Peyer's patch (tissue), 4 donors: ENCODE data around the gene PRMT2. TPM values are rescaled to one million over a fixed set of nuclear protein-coding genes. Genes with fewer than 3 reads are reported as not detected.
A peak's percentile ranks its signal among the peaks of the same experiment; 100 is the strongest.

Experiments
- DNase-seq, 3 donors: peaks; one replicate each; pipeline ENCODE4 v3.0.0-alpha.2; 2017 to 2019
- H3K27ac ChIP-seq, 4 donors: fragments of 200-600 bp; sonication (generic); one replicate each; pipeline ENCODE4 v1.5.1; 2016 to 2019
- H3K27me3 ChIP-seq, 2 donors: fragments of 200-600 bp; sonication (generic); one replicate each; pipeline ENCODE4 v1.5.1; 2019
- H3K36me3 ChIP-seq, 3 donors: fragments of 200-600 bp; sonication (generic); one replicate each; pipeline ENCODE4 v1.5.1; 2016 to 2019
- H3K4me1 ChIP-seq, 4 donors: fragments of 200-600 bp; sonication (generic); one replicate each; pipeline ENCODE4 v1.5.1; 2016 to 2019
- H3K4me3 ChIP-seq, 4 donors: fragments of 200-600 bp; sonication (generic); 1 replicate in 3 of 4; 2 replicates in 1 of 4; pipeline ENCODE4 v1.5.1; 2016 to 2019; ENCODE audit warnings: mild to moderate bottlenecking in 1 of 4
- H3K9me3 ChIP-seq, 4 donors: fragments of 200-600 bp; sonication (generic); one replicate each; pipeline ENCODE4 v1.5.1; 2016 to 2019; ENCODE audit warnings: mild to moderate bottlenecking in 1 of 4
- CTCF ChIP-seq, 6 experiments: fragments of 450-650 bp in 4 of 6; fragments of 200-600 bp in 2 of 6; sonication (generic) in 1 of 6; IDR thresholded peaks; one replicate each; pipeline ENCODE4 v1.5.1; 2017 to 2019; ENCODE audit warnings: antibody characterized with exemption in 6 of 6, mild to moderate bottlenecking in 3 of 6, moderate library complexity in 1 of 6
- POLR2A ChIP-seq, 2 donors: fragments of 450-650 bp; IDR thresholded peaks; one replicate each; pipeline ENCODE4 v1.5.1; 2017; ENCODE audit warnings: antibody characterized with exemption in 2 of 2, mild to moderate bottlenecking in 2 of 2, moderate library complexity in 2 of 2
- total RNA-seq, 4 donors: library from RNA; depleted of rRNA; stranded (reverse); fragments of >200 nt; gene quantifications; one replicate each; pipeline ENCODE4 v1.1.0, GENCODE V29; 2016

Gene PRMT2
- total RNA-seq, 4 donors from 2014 or later = 59.9 to 210 (median 95.0) TPM

GRCh38 chr21:46618738-46619379 is 16.6 kb upstream of the PRMT2 start:
- H3K4me1 ChIP-seq = peaks cover 0 to 7% (median 0%) of the 10 kb centered on the region in 4 donors
- no peak overlapping the region for H3K27ac ChIP-seq
- H3K36me3 ChIP-seq = no peaks in the 10 kb centered on the region
- TF ChIP-seq CTCF (IDR thresholded peaks at IDR 0.05) (no peak), POLR2A (IDR thresholded peaks at IDR 0.05) (no peak)
- no peaks in the 10 kb centered on the region for H3K9me3 ChIP-seq
- no peaks in the 10 kb centered on the region for H3K27me3 ChIP-seq
- DNase-seq = no peak
- no peak overlapping the region for H3K4me3 ChIP-seq

GRCh38 chr21:46619846-46620245 is 15.6 kb upstream of the PRMT2 start:
- no peak overlapping the region for H3K4me3 ChIP-seq
- DNase-seq = no peak
- H3K36me3 ChIP-seq = no peaks in the 10 kb centered on the region
- no peaks in the 10 kb centered on the region for H3K9me3 ChIP-seq
- H3K27ac ChIP-seq = no peak overlapping the region
- H3K4me1 ChIP-seq = peaks cover 0 to 7% (median 0%) of the 10 kb centered on the region in 4 donors
- TF ChIP-seq POLR2A (IDR thresholded peaks at IDR 0.05) (no peak), CTCF (IDR thresholded peaks at IDR 0.05) (no peak)
- no peaks in the 10 kb centered on the region for H3K27me3 ChIP-seq

GRCh38 chr21:46620846-46621245 is 14.6 kb upstream of the PRMT2 start:
- H3K4me3 ChIP-seq = no peak overlapping the region
- no peaks in the 10 kb centered on the region for H3K27me3 ChIP-seq
- peaks cover 0 to 7% (median 3%) of the 10 kb centered on the region in 4 donors for H3K9me3 ChIP-seq
- no peaks in the 10 kb centered on the region for H3K36me3 ChIP-seq
- TF ChIP-seq CTCF (IDR thresholded peaks at IDR 0.05) = no peak
- TF ChIP-seq POLR2A (IDR thresholded peaks at IDR 0.05) = no peak
- H3K27ac ChIP-seq = peak overlapping the region in 2 of 4 donors; percentile 10 to 39
- peaks cover 0 to 7% (median 0%) of the 10 kb centered on the region in 4 donors for H3K4me1 ChIP-seq
- no peak for DNase-seq

GRCh38 chr21:46621457-46622182 is 13.9 kb upstream of the PRMT2 start:
- no peak overlapping the region for H3K4me3 ChIP-seq
- H3K27ac ChIP-seq = peak overlapping the region; percentile 10 to 49 (median 30)
- H3K27me3 ChIP-seq = no peaks in the 10 kb centered on the region
- TF ChIP-seq POLR2A (IDR thresholded peaks at IDR 0.05) (no peak), CTCF (IDR thresholded peaks at IDR 0.05) (no peak)
- DNase-seq = no peak
- H3K4me1 ChIP-seq = peaks cover 0 to 7% (median 0%) of the 10 kb centered on the region in 4 donors
- no peaks in the 10 kb centered on the region for H3K36me3 ChIP-seq
- peaks cover 0 to 10% (median 3%) of the 10 kb centered on the region in 4 donors for H3K9me3 ChIP-seq

- peak in 2 of 3 donors; percentile 20 to 57 for DNase-seq
- Histone ChIP-seq H3K27ac (peak overlapping the region in 3 of 4 donors; percentile 23 to 49 (median 39)), H3K36me3 (no peaks in the 10 kb centered on the region), H3K4me1 (peaks cover 0 to 7% (median 0%) of the 10 kb centered on the region in 4 donors), H3K27me3 (no peaks in the 10 kb centered on the region), H3K4me3 (no peak overlapping the region), H3K9me3 (peaks cover 0 to 10% (median 3%) of the 10 kb centered on the region in 4 donors)
- TF ChIP-seq CTCF (IDR thresholded peaks at IDR 0.05) (no peak), POLR2A (IDR thresholded peaks at IDR 0.05) (no peak)
These were observed 13.2 kb upstream of the PRMT2 start for GRCh38 chr21:46622226-46622625.
